ENCODE measurements around the gene RASGRP4.

- TF ChIP-seq CTCF (IDR thresholded peaks at IDR 0.05) (no peak), POLR2A (IDR thresholded peaks at IDR 0.05) (no peak), POLR2AphosphoS5 (IDR thresholded peaks at IDR 0.05) (no peak)
Measured at GRCh38 chr19:38429055-38429810, 3.2 kb upstream of the RASGRP4 start.

Measured in suprapubic skin (tissue), 4 donors.